ENCODE measurements around the gene HNRNPA0.

- TF ChIP-seq GATA3 (IDR thresholded peaks at IDR 0.05; ENCODE audit: low read depth, low read length) = no peak
- no peak for TF ChIP-seq GATA2 (IDR thresholded peaks at IDR 0.05; ENCODE audit: low read depth, low read length)
These were observed 28.9 kb upstream of the HNRNPA0 start for GRCh38 chr5:137782984-137783536.

Measured in SH-SY5Y (cell line).